Transverse colon (tissue), 4 donors: ENCODE data around the gene MCTP2.

Experiments
- CTCF ChIP-seq, 5 experiments: fragments of 200-600 bp in 3 of 5; fragments of 450-650 bp in 2 of 5; sonication (generic) in 3 of 5; IDR thresholded peaks; 1 replicate in 2 of 5; 2 replicates in 3 of 5; pipeline ENCODE4 v1.5.1; 2016 to 2017; ENCODE audit warnings: antibody characterized with exemption in 5 of 5, inconsistent platforms in 3 of 5, mild to moderate bottlenecking in 2 of 5, moderate library complexity in 1 of 5
- EP300 ChIP-seq: sonication (generic); formaldehyde crosslinking; IDR thresholded peaks from one replicate; pipeline ENCODE4 v1.6.1; 2017; ENCODE audit warnings: antibody characterized with exemption, low read depth
- POLR2A ChIP-seq: fragments of 450-650 bp; IDR thresholded peaks from one replicate; pipeline ENCODE4 v1.6.1; 2016; ENCODE audit warnings: antibody characterized with exemption, mild to moderate bottlenecking, moderate library complexity
- POLR2AphosphoS5 ChIP-seq, 3 donors: sonication (generic); formaldehyde crosslinking; IDR thresholded peaks; one replicate each; pipeline ENCODE4 v1.6.1; 2016; ENCODE audit warnings: antibody characterized with exemption in 3 of 3

GRCh38 chr15:94480289-94480834 is 249.0 kb downstream of the MCTP2 start:
- TF ChIP-seq EP300 (no peak), POLR2A (no peak), CTCF (IDR thresholded peaks at IDR 0.05) (no peak), POLR2AphosphoS5 (IDR thresholded peaks at IDR 0.05) (no peak)
